GM23338 (cell line): ENCODE data around the gene NFIA. TPM values are rescaled to one million over a fixed set of nuclear protein-coding genes. Genes with fewer than 3 reads are reported as not detected.
A peak's percentile ranks its signal among the peaks of the same experiment; 100 is the strongest.

Source experiments
- ATAC-seq: fragments of 200-7000 bp; cut with Tn5 transposase; 3 replicates; pipeline ENCODE4 v1.9.1; 2020
- DNase-seq: peaks from one replicate; pipeline ENCODE4 v3.0.0-alpha.2; 2015; ENCODE audit warnings: low spot score
- H2AFZ ChIP-seq: fragments of 200-600 bp; sonication (generic); 2 replicates; pipeline ENCODE4 v1.8.0; 2016; ENCODE audit warnings: antibody characterized with exemption, mild to moderate bottlenecking, moderate library complexity
- H3F3A ChIP-seq: fragments of 200-600 bp; sonication (generic); replicated peaks from 2 replicates; pipeline ENCODE4 v1.8.0; 2017; ENCODE audit warnings: antibody characterized with exemption, mixed run types, low read depth
- H3K27ac ChIP-seq: fragments of 200-600 bp; sonication (generic); 2 replicates; pipeline ENCODE4 v1.6.1; 2016; ENCODE audit warnings: low read depth
- H3K27me3 ChIP-seq: fragments of 200-600 bp; sonication (generic); 2 replicates; pipeline ENCODE4 v1.8.0; 2016; ENCODE audit warnings: mild to moderate bottlenecking, mixed run types, moderate library complexity; ENCODE audit not compliant: insufficient read depth
- H3K36me3 ChIP-seq: fragments of 200-600 bp; sonication (generic); 2 replicates; pipeline ENCODE4 v1.8.0; 2016; ENCODE audit warnings: mild to moderate bottlenecking; ENCODE audit not compliant: insufficient read depth
- H3K4me1 ChIP-seq: fragments of 200-600 bp; sonication (generic); 2 replicates; pipeline ENCODE4 v1.8.0; 2016; ENCODE audit warnings: mild to moderate bottlenecking, moderate library complexity; ENCODE audit not compliant: insufficient read depth
- H3K4me2 ChIP-seq: fragments of 200-600 bp; sonication (generic); 2 replicates; pipeline ENCODE4 v1.7.1; 2017; ENCODE audit warnings: mixed run types
- H3K4me3 ChIP-seq: fragments of 200-600 bp; sonication (generic); 2 replicates; pipeline ENCODE4 v1.6.1; 2016; ENCODE audit warnings: mixed run types
- H3K79me2 ChIP-seq: fragments of 200-600 bp; sonication (generic); replicated peaks from 2 replicates; pipeline ENCODE4 v1.8.0; 2017; ENCODE audit warnings: mild to moderate bottlenecking; ENCODE audit not compliant: insufficient read depth
- H3K9me2 ChIP-seq: fragments of 200-600 bp; sonication (generic); 2 replicates; pipeline ENCODE4 v1.8.0; 2017; ENCODE audit not compliant: insufficient read depth
- H4K20me1 ChIP-seq: fragments of 200-600 bp; sonication (generic); replicated peaks from 2 replicates; pipeline ENCODE4 v1.8.0; 2017; ENCODE audit warnings: mild to moderate bottlenecking; ENCODE audit not compliant: insufficient read depth
- H3K27ac Mint-ChIP-seq: 2 replicates; pipeline ENCODE4 v1.8.0; 2020; ENCODE audit warnings: inconsistent platforms, mild to moderate bottlenecking, moderate library complexity, mixed read lengths
- H3K27me3 Mint-ChIP-seq: 3 replicates; pipeline ENCODE4 v1.8.0; 2022; ENCODE audit warnings: low read depth, mild to moderate bottlenecking, moderate library complexity, mixed read lengths, inconsistent platforms; ENCODE audit not compliant: insufficient read depth, poor library complexity
- H3K36me3 Mint-ChIP-seq: 3 replicates; pipeline ENCODE4 v1.8.0; 2021; ENCODE audit warnings: low read depth, mild to moderate bottlenecking, inconsistent platforms, moderate library complexity, mixed read lengths
- H3K4me1 Mint-ChIP-seq: 3 replicates; pipeline ENCODE4 v1.8.0; 2020; ENCODE audit warnings: mild to moderate bottlenecking, inconsistent platforms, mixed read lengths
- H3K4me3 Mint-ChIP-seq: 3 replicates; pipeline ENCODE4 v1.8.0; 2021; ENCODE audit warnings: moderate library complexity, mild to moderate bottlenecking, inconsistent platforms, mixed read lengths
- H3K9me3 Mint-ChIP-seq: 3 replicates; pipeline ENCODE4 v1.8.0; 2020; ENCODE audit warnings: moderate library complexity, mild to moderate bottlenecking, inconsistent platforms, mixed read lengths
- EZH2phosphoT487 ChIP-seq: fragments of 200-600 bp; sonication (generic); IDR thresholded peaks from one replicate; pipeline ENCODE4 v1.8.1; 2018; ENCODE audit warnings: antibody characterized with exemption; ENCODE audit not compliant: unreplicated experiment
- JUNB ChIP-seq: IDR thresholded peaks from one replicate; pipeline ENCODE4 v1.6.1; 2016; ENCODE audit warnings: antibody characterized with exemption; ENCODE audit not compliant: unreplicated experiment
- NANOG ChIP-seq: IDR thresholded peaks from 2 replicates; pipeline ENCODE4 v1.6.1; 2016; ENCODE audit warnings: antibody characterized with exemption, borderline replicate concordance
- POLR2AphosphoS5 ChIP-seq: IDR thresholded peaks from 2 replicates; pipeline ENCODE4 v1.6.1; 2016; ENCODE audit warnings: antibody characterized with exemption, low read depth
- ZNF114 ChIP-seq: fragments of 250-450 bp; sonication (Bioruptor Pico); IDR thresholded peaks from 2 replicates; pipeline ENCODE4 v1.5.0; 2020; ENCODE audit warnings: mild to moderate bottlenecking, moderate library complexity
- ZNF331 ChIP-seq: fragments of 250-450 bp; sonication (Bioruptor Pico); IDR thresholded peaks from 2 replicates; pipeline ENCODE4 v1.5.0; 2020; ENCODE audit warnings: low read depth, mild to moderate bottlenecking, moderate library complexity
- polyA plus RNA-seq: library from polyadenylated mRNA; unstranded; fragments of >200 nt; fragmentation: Nextera tagmentation; extraction: Ambion mirVana; gene quantifications from 2 replicates; pipeline ENCODE4 v1.2.1, GENCODE V29; 2016
- total RNA-seq: library from RNA; depleted of rRNA; stranded (reverse); fragments of >200 nt; shearing (Covaris generic); gene quantifications from 2 replicates; pipeline ENCODE4 v1.2.3, GENCODE V29; 2014
- TF ChIP-seq, protein P1 (sequence below): fragments of 250-450 bp; sonication (Bioruptor Pico); IDR thresholded peaks from 2 replicates; pipeline ENCODE4 v1.5.0; 2020; ENCODE audit warnings: mild to moderate bottlenecking, moderate library complexity
- TF ChIP-seq, protein P2 (sequence below): IDR thresholded peaks from 2 replicates; pipeline ENCODE4 v1.6.1; 2016; ENCODE audit warnings: antibody characterized with exemption
- TF ChIP-seq, protein P3 (sequence below), 2 experiments: fragments of 200-600 bp in 1 of 2; sonication (generic) in 1 of 2; conservative IDR thresholded peaks; 2 replicates each; pipeline versions ENCODE4 v1.5.1 to v1.6.1; 2016 to 2017; ENCODE audit warnings: antibody characterized with exemption in 2 of 2, low read depth in 2 of 2, mild to moderate bottlenecking in 2 of 2, moderate library complexity in 1 of 2

NFIA gene
- total and polyA plus RNA-seq, 2 experiments from 2014 or later: 0.97 to 2.3 TPM

DNA sequence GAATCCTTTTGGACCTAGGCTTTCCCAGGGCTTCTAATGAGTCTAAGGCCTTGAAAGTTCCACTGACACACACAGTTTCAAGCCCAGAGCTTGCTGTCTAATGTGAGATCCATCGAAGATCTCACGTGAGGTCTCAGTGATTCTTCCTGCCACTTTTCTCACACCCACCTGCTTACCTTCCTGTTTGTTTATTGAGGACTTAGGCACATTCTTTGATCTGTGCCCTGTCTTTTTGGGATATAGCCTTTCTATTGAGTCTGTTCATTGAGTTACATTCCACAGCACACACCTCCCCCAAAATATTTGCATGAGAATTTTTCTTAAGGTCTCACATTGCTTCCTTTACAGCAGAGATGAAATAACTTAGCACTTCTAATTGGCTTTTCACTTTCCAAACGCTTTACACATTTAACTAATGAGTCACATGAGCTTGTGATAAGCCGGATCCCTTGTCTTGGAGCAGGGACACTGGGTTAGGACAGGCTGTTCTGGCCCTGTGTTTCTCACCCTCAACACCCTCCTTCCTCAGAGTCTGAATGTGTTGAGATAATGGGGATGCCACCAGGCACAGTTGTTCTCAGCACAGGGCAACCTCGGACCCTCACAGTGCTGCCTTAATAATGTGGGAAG, 354.2 kb downstream of the NFIA start:
- H3K9me3 Mint-ChIP-seq: no peaks in the 10 kb centered on the region
- Histone ChIP-seq H3K4me1 (peaks cover 20% of the 10 kb centered on the region), H3K9me2 (no peaks in the 10 kb centered on the region), H3K79me2 (no peaks in the 10 kb centered on the region), H2AFZ (no peak overlapping the region), H3F3A (no peaks in the 10 kb centered on the region), H3K27me3 (no peaks in the 10 kb centered on the region), H3K4me2 (peak overlapping the region; percentile 9; the same call in 1 of the 2 replicates), H4K20me1 (no peaks in the 10 kb centered on the region), H3K36me3 (no peaks in the 10 kb centered on the region), H3K27ac (no peak overlapping the region), H3K4me3 (no peak overlapping the region)
- ATAC-seq: peak; percentile 41; the same call in 2 of the 3 replicates
- H3K27me3 Mint-ChIP-seq: no peaks in the 10 kb centered on the region
- no peak overlapping the region for H3K27ac Mint-ChIP-seq
- TF ChIP-seq, protein P1, sequence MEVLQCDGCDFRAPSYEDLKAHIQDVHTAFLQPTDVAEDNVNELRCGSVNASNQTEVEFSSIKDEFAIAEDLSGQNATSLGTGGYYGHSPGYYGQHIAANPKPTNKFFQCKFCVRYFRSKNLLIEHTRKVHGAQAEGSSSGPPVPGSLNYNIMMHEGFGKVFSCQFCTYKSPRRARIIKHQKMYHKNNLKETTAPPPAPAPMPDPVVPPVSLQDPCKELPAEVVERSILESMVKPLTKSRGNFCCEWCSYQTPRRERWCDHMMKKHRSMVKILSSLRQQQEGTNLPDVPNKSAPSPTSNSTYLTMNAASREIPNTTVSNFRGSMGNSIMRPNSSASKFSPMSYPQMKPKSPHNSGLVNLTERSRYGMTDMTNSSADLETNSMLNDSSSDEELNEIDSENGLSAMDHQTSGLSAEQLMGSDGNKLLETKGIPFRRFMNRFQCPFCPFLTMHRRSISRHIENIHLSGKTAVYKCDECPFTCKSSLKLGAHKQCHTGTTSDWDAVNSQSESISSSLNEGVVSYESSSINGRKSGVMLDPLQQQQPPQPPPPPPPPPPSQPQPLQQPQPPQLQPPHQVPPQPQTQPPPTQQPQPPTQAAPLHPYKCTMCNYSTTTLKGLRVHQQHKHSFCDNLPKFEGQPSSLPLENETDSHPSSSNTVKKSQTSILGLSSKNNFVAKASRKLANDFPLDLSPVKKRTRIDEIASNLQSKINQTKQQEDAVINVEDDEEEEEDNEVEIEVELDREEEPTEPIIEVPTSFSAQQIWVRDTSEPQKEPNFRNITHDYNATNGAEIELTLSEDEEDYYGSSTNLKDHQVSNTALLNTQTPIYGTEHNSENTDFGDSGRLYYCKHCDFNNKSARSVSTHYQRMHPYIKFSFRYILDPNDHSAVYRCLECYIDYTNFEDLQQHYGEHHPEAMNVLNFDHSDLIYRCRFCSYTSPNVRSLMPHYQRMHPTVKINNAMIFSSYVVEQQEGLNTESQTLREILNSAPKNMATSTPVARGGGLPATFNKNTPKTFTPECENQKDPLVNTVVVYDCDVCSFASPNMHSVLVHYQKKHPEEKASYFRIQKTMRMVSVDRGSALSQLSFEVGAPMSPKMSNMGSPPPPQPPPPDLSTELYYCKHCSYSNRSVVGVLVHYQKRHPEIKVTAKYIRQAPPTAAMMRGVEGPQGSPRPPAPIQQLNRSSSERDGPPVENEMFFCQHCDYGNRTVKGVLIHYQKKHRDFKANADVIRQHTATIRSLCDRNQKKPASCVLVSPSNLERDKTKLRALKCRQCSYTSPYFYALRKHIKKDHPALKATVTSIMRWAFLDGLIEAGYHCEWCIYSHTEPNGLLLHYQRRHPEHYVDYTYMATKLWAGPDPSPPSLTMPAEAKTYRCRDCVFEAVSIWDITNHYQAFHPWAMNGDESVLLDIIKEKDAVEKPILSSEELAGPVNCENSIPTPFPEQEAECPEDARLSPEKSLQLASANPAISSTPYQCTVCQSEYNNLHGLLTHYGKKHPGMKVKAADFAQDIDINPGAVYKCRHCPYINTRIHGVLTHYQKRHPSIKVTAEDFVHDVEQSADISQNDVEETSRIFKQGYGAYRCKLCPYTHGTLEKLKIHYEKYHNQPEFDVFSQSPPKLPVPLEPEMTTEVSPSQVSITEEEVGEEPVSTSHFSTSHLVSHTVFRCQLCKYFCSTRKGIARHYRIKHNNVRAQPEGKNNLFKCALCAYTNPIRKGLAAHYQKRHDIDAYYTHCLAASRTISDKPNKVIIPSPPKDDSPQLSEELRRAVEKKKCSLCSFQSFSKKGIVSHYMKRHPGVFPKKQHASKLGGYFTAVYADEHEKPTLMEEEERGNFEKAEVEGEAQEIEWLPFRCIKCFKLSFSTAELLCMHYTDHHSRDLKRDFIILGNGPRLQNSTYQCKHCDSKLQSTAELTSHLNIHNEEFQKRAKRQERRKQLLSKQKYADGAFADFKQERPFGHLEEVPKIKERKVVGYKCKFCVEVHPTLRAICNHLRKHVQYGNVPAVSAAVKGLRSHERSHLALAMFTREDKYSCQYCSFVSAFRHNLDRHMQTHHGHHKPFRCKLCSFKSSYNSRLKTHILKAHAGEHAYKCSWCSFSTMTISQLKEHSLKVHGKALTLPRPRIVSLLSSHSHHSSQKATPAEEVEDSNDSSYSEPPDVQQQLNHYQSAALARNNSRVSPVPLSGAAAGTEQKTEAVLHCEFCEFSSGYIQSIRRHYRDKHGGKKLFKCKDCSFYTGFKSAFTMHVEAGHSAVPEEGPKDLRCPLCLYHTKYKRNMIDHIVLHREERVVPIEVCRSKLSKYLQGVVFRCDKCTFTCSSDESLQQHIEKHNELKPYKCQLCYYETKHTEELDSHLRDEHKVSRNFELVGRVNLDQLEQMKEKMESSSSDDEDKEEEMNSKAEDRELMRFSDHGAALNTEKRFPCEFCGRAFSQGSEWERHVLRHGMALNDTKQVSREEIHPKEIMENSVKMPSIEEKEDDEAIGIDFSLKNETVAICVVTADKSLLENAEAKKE (CRISPR knock-in tag): no peak
- TF ChIP-seq NANOG (no peak), JUNB (no peak), ZNF331 (CRISPR knock-in tag) (no peak), EZH2phosphoT487 (no peak), ZNF114 (no peak), POLR2AphosphoS5 (no peak)
- TF ChIP-seq, protein P2, sequence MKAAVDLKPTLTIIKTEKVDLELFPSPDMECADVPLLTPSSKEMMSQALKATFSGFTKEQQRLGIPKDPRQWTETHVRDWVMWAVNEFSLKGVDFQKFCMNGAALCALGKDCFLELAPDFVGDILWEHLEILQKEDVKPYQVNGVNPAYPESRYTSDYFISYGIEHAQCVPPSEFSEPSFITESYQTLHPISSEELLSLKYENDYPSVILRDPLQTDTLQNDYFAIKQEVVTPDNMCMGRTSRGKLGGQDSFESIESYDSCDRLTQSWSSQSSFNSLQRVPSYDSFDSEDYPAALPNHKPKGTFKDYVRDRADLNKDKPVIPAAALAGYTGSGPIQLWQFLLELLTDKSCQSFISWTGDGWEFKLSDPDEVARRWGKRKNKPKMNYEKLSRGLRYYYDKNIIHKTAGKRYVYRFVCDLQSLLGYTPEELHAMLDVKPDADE: no peak
- TF ChIP-seq, protein P3, sequence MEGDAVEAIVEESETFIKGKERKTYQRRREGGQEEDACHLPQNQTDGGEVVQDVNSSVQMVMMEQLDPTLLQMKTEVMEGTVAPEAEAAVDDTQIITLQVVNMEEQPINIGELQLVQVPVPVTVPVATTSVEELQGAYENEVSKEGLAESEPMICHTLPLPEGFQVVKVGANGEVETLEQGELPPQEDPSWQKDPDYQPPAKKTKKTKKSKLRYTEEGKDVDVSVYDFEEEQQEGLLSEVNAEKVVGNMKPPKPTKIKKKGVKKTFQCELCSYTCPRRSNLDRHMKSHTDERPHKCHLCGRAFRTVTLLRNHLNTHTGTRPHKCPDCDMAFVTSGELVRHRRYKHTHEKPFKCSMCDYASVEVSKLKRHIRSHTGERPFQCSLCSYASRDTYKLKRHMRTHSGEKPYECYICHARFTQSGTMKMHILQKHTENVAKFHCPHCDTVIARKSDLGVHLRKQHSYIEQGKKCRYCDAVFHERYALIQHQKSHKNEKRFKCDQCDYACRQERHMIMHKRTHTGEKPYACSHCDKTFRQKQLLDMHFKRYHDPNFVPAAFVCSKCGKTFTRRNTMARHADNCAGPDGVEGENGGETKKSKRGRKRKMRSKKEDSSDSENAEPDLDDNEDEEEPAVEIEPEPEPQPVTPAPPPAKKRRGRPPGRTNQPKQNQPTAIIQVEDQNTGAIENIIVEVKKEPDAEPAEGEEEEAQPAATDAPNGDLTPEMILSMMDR (conservative IDR thresholded peaks at IDR 0.05; ENCODE audit: low read depth in 2 of 2): no peak
- no peaks in the 10 kb centered on the region for H3K36me3 Mint-ChIP-seq
- no peak overlapping the region for H3K4me3 Mint-ChIP-seq
- peaks cover 8% of the 10 kb centered on the region for H3K4me1 Mint-ChIP-seq
- peak; percentile 26 for DNase-seq
